ENCODE results near the gene SH2D3A.

The SH2D3A gene

DNA sequence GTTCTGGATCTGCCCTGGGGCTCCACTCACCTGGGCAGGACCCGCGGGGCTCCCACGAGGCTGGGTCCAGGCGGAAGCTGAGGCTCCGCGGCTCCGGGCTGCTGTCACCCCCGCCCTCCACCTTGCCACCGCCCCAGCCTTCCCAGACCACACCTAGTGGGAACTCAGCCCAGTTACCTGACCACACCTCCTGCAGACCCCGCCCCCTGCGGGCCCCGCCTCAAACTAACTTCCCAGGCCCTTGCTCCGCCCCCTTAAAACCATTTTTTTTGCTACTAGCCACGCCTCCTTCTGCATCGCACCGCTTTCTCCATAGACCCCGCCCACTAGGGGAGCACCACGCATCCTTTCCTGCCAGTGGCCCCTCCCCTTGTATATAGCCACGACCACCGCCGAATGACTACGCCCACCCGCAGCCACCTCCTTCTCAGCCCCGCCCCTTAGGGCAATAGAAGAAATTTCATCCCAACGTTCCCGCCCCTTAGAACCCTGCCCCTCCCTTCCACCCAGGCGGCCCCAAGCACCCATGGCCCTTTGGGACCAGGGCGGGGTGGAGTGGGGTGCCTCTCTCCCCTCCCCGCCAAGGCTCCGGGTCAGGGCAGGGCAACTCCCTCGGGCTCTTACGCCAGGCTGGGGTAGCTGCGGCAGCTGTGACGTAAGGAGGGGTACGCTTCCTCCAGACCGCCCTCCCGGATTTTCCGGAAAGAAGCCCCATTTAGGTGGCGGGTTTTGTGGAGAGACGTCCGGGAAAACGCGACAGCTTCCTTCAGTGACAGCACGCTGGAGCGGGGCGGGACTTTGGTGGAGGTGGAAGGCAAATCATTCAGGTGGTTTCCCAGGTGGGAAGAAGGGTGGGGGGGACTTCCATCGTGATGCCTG lies at the start of gene SH2D3A:
Gene SH2D3A, minus strand, starts transcription at position 79 of the 879 bp plus-strand sequence. CDS start 3,687 bp downstream, outside the sequence.
- DNase-seq: peak; percentile 96 to 97

DNA sequence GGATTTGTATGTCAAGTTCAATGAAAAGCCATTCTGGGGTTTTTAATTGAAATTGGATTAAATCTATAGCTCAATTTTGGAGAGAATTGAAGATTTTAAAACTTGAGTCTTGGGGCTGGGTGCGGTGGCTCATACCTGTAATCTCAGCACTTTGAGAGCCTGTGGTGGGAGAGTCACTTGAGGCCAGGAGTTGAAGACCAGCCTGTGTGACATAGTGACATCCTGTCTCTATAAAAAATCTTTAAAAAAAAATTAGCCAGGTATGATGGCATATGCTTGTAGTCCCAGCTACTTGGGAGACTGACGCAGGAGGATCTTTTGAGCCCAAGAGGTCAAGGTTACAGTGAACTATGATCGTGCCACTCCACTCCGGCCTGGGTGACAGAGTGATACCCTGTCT lies 46.4 kb upstream of the SH2D3A start:
- no peak for DNase-seq

DNA sequence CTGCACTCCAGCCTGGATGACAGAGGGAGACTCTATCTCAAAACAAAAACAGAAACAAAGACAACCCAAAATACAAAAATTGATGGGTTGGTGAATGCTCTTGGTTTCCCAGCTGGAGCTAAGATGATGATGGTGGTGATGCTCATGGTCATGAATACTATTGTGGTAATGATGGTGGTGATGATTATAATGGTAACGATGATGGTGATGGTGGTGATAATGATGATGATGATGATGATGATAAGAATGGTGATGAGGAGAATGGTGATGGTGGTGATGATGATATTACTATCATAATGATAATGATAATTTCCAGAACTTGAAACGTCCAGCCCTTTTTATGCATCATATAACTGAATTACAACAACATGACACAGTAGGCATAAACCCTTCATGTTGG lies 45.4 kb upstream of the SH2D3A start:
- DNase-seq: no peak

DNA sequence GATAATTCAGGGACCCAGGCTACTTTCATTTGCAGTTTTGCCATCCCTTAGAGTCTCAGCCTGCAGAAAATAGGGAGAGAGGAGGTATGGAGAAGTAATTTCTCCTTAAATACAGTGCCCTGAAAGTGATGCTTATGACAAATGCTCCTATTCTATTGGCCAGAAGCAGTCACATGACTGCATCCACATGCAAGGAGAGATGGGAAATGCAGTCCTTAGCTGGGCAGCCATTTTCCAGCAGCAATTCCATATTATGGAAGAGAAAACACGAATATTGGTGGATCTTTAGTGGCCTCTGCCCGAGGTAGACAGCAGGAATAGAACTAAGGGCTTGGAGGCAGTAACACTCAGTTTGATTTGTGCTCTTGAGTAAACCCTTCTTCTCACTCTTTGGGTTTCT lies 44.7 kb upstream of the SH2D3A start:
- peak in 1 of 2 donors; percentile 44 for DNase-seq

DNA sequence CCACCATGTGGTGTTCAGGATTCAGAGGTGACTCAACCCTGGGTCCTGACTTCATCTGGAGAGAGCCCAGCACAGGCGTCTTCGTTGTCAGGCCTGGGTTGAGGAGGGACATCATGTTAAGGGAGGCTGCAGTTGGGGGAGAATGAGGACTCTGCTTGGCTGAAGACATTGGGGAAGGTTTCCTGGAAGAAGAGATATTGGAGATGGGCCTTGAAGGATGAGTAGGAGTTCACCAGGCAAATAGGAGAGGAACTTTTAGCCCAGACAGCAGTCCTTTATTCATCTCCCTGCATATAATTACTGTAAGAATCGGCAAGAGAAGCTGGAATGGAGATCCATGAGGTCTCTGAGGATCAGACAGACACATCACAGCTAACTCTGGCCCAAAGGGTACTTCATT lies 44.1 kb upstream of the SH2D3A start:
- DNase-seq: no peak

DNA sequence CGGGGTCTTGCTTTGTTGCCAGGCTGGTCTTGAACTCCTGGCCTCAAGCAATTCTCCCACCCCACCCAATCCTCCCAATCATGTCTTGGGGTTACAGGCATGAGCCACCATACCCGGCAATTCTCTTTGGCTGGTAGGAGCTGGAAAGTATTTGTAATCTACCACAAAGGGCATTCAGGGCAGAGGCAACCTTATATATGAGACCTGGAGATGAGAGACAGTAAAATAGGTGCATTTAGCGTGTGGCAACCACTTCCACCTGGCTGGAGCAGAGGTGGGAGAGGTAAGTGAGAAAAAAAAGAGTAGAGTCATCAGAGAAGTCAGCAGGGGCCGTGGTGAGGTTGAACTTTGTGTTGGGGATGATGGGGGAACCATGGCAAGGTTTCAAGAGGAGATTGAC lies 42.0 kb upstream of the SH2D3A start:
- no peak for DNase-seq

DNA sequence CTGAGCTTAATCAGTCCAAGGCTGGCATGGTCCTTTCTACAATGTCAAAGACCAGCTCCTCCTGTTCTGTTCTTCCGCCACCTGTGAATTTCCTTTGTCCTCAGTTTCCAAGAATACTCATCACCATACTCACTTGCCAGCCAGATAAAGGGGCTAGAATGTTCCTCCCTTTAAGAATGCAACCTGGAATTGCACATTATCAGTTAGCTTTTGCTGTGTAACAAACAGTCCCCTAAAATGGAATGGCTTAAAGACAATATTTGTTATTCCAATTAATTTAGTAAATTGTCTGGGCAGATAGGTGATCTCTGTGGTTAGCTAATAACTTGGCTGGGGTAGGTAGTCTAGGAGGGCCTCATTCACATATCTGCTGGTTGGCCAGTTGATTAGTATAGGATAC lies 41.3 kb upstream of the SH2D3A start:
- no peak for DNase-seq

DNA sequence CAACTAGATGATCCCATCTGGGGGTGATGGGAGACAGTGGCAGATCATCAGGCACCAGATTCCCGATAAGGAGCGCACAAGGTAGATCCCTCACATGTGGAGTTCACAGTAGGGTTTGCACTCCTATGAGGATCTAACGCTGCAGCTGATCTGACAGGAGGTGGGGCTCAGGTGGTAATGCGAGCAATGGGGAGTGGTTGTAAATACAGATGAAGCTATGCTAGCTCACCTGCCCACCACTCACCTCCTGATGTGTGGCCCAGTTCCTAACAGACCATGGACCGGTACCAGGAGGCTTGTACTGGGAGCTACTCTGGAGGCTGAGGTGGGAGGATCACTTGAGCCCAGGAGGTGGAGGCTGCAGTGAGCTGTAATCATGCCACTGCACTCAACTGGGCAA lies 40.1 kb upstream of the SH2D3A start:
- no peak for DNase-seq

DNA sequence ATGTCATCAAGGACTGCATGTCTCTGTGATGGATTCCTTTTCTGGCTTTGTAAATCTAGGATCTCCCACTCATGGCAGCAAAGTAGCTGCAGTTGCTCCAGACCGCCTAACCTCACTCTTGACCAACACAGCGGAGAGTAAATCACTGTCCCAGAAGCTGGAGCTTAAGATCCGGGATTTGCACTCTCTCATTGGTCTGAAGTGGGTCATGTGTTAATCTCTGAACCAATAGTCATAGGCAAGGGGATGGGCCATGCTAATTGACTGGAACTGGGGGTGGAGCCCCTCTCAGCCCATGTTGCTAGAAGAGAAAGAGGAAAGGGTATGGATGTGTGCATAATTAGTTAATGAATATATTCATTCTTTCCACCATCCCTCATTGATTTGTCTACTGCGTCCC lies 39.3 kb upstream of the SH2D3A start:
- peak in 1 of 2 donors; percentile 24 for DNase-seq

DNA sequence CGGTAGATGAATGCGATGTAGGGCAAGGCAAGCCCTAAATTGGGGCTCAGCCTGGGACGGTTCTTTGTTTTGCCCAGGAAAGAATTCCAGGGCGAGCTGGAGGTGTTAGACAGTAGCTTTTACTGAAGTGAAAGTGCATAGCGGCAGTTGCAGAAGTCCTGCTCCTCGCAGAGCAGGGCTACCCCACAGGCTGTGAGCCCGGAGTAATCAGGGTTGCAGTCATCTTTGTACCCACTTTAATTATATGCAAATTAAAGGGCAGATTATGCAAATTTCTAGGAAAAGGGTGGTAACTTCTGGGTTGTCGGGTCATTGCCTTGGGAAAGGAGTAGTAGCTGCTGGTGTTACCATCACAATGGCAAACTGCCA lies 35.8 kb upstream of the SH2D3A start:
- DNase-seq: peak; percentile 90 to 93

DNA sequence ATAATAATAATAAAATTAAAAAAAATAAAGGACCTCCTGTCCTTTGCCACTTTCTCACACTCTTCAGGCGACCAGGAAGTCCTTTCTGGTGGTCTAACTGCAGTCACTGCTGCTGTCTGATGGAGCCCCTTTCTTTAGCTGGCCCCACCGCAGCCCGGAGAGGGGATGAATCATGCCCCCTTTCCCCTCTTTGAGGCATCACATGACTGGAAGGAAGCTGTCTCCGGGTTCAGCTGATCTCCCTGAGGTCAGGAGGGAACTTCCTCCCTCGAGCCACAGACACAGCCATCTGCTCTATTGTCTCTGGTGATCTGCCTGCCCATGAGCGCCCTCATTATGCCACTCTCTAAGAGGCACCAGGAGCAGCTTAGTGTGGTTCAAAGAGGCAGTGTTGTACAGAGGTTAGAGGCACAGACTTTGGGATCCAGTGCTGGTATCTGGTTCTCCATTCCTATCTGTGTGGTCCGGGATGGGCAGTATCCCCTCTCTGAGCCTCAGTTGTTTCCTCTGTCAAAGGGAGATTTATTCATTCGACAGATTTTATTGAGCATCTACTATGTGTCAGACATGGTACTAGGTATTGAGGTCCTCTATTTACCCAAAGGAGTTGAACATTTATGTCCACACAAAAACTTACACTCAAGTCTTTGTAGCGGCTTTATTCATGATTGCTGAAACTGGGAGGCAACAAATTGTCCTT lies 35.3 kb upstream of the SH2D3A start:
- peak; percentile 93 to 97 for DNase-seq

DNA sequence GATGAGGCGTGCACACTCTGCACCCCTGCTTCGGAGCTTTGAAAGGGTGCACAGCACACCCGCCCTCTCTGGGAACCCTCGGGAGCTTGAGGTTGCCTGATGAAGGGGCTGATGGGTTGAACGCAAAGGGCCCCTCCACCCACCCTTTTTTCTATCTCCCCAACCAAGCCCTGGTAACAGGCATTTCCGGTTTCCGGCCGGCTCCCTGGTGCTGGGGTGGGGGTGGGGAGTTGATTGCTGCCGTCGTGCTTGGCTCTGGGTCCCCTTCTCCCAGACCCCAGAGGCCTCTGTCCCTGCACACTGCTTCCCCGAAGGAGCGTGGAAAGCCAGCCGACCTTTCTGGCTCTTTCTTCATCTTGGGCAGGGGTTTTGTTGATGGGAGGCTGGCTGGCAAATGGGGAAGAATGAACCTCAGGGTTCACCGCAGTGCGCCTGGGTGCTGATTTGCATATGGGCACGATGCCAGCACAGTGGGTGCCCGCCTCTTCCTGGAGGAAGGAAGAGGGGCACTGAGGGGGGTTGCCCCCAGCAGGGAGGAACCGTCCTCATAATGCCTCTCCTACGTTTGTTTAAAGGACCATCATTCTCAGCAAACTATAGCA lies 34.4 kb upstream of the SH2D3A start:
- peak; percentile 97 for DNase-seq

DNA sequence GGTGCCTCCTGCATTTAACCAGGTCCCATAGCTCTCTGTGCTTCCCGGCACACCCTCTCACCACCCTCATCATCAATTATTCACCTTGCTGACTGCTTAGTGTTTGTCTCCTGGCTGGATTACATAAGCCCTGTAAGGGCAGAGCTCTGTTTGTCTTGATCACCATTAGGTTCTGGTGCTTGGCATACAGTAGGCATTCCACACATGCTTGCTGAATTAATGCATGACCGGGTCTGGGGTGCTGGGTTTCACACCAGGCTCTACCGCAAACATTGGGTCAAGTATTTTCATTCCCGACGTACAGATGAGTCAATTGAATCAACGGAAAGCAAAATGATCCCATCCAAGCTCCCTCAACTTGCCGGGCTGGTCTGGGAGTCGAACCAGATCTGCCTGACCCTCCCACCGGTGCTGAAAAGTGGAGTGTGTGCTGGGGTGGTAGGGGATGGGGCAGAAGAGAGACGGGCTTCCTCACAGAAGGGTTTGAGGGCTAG lies 33.8 kb upstream of the SH2D3A start:
- DNase-seq: peak in 1 of 2 donors; percentile 22

DNA sequence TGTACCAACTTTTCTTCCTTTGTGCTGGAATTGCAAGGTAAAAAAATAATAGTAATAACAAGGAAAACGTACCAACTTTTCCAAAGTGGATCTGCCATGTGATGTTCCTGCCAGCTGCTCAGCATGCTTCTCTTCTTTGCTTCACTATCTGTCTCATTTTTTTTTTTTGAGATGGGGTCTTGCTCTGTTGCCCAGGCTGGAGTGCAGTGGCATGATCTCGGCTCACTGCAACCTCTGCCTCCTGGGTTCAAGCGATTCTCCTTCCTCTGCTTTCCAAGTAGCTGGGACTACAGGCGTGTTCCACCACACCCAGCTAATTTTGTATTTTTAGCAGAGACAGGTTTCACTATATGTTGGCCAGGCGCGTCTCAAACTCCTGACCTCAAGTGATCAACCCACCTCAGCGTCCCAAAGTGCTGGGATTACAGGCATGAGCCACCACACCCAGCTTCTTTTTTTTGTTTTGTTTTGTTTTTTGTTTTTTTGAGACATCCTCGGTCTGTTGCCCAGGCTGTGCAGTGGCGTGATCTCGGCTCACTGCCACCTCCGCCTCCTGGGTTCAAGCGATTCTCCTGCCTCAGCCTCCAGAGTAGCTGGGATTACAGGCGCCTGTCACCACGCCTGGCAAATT lies 33.0 kb upstream of the SH2D3A start:
- peak in 1 of 2 donors; percentile 20 for DNase-seq

DNA sequence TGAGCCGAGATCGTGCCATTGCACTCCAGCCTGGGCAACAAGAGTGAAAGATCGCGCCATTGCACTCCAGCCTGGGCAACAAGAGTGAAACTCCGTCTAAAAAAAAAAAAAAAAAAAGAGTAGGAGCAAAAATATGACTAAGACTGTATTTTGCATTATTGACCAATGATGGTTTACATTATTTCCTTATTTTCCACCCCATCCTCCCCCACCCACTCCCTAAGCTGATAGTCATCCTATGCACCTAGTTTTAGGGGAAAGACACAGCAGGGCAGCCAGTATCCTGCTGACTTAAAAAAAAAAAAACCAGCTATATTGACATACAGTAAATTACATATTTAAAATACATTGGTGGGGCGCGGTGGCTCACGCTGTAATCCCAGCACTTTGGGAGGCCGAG lies 30.4 kb upstream of the SH2D3A start:
- peak; percentile 89 to 98 for DNase-seq

DNA sequence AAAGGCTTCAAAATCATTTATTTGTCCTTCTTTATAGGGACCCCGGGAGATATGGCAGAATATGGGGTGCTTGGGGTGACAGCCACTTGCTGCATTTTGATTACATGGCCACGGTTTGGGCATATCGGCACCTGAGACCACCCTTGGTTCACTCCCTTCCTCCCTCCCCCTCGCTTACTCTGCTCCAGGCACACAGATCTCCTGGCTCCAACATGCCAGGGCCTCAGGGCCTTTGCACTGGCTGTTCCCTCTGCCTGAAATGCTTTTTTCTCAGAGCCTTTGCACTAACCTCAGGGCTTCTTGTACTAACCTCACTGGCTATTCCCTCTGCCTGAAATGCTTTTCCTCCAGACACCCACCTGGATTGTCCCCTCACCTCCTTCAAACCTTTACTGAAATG lies 29.0 kb upstream of the SH2D3A start:
- no peak for DNase-seq

DNA sequence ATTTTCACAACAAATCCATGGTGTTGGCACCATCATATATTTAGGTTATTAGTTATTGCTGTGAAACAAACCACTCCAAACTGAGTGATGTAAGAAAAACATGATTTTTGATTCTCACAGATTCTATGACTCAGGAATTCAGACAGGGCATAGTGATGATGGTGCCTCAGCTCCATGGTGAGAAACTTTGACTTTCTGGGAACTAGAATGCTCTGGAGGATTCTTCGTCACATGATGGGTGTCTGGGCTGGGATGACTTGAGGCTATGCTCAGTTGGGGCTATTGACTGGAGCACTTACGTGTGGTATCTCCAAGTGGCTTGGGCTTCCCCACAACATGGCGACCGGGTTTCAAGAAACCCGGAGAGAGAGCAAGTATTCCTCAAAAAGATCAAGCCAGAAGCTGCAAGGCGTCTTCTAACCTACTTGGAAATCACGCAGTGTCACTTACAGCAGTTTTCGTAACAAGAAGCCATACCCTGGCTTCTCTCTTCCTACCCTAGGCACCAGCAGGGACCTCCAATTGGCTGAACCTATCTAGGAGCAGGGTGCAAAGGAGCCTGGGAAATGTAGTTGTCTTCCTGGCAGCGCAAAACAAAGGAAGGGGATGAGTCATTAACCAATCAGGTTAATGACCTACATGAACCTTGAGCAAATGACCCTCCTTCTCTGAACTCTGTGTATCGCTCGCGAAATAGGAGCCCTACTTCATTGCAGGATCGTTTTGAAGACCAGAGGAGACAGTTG lies 27.6 kb upstream of the SH2D3A start:
- peak in 1 of 2 donors; percentile 71 for DNase-seq

DNA sequence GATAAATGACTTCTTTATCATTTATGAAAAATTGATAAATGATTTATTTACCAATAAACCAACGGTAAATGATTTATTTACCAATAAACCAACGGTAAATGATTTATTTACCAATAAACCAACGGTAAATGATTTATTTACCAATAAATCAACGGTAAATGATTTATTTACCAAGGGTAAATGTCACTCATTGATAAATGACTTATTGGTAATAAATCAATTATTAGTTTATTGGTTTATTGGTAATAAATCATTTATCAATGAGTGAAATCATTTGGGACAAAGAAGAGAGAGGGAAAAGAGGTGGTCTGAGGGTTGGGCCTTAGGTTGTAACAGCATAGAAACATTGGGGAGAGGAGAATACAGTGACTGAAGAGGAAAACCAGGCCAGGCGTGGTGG lies 26.7 kb upstream of the SH2D3A start:
- no peak for DNase-seq

DNA sequence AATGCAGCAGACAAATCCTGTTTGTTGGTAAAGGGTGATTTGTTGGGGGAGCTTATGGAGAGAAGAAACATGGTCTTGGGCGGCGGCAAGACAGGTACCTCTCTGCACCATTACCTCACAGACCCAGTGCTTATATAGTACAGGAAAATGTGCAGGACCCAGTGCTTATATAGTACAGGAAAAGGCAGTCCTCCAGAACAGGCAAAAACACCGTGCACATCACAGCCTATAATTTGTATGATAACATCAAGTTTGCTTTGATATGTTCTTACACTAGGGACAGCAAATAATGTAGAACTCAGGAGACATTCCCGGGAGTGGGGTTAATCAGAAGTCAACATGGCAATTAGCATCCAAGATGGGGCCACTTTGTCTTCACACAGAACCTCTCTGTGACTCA lies 26.2 kb upstream of the SH2D3A start:
- no peak for DNase-seq

DNA sequence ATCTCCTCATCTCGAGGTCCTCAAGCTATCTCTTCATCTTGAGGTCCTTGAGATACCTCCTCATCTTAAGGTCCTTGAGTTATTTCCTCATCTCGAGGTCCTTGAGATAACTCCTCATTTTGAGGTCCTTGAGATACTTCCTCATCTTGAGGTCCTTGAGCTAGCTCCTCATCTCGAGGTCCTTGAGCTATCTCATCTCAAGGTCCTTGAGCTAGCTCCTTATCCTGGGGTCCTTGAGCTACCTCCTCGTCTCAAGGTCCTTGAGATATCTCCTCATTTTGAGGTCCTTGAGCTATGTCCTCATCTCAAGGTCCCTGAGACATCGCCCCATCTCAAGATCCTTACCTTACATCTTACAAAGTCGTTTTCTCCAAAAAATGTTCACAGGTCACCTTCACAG lies 24.0 kb upstream of the SH2D3A start:
- no peak for DNase-seq

DNA sequence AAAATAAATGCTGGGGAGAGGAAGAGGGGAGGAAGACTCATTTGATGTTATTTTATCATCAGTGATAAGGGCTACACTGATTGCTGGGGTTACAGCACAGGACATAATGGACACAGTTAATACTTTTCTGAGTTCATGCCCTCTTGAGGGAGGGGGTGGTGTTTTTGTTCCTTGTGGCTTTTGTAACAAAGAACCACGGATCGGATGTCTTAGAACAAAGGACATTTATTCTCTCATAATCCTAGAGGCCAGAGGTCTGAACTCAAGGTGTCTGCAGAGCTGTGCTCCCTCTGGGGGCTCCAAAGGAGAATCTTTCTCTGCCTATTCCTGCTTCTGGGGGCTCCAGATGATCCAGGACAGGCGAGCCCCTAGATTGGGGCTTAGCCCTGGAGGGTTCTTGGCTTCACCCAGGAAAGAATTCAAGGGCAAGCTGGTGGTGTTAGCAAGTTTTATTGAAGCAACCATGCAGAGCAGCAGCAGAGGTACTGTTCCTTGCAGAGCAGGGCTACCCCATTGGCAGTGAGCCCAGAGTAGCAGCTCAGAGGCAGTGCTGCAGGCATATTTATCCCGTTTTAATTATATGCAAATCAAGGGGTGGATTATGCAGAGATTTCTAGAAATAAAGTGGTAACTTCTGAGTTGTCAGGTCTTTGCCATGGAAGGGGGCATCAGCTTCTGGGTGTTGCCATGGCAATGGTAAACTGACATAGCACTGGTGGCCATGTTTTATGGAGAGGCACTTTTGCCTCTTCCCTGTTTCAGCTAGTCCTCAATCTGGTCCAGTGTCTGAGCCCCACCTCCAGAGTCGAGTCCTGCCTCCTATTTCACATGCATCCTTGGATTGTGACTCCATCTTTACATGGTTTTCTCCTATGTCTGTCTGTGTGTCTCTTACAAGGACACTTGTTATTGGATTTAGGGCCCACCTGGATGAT lies 23.2 kb upstream of the SH2D3A start:
- DNase-seq: no peak

Measured in inflammatory macrophage treated with lipopolysaccharide for 1 hour (primary cell).